ENCODE results near the gene FAM83B.

Gene FAM83B

DNA sequence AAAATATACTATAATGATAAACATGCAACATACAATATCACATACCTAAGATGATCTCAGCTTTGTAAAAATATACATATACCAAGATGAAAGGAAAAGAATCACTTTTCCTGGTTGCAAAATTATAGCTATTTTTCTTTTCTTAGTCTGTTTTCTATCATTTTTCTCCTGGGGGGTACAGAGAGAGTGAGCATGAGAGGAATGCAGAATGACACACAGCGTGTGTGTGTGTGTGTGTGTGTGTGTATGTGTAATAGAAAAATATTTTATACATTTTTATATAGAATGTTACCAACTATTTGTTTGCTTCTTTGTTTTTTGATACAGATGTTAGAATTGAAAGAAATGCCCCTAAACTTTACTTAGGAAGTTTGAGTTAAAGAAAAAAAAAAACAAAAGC lies 64.3 kb downstream of the FAM83B start:
- Histone ChIP-seq H3K9me3 (ENCODE audit: low read depth, low read length) (no peaks in the 10 kb centered on the region), H3K27ac (peak overlapping the region; percentile 47; the same call in 1 of the 2 replicates), H3K4me3 (peak overlapping the region; percentile 50), H3K36me3 (ENCODE audit: insufficient read depth, low read length) (no peaks in the 10 kb centered on the region), H3K9ac (ENCODE audit: insufficient read length) (no peak overlapping the region)
- DNase-seq (ENCODE audit: low read depth, low spot score): no peak
- no peak for TF ChIP-seq FOXP2 (optimal IDR thresholded peaks at IDR 0.05; ENCODE audit: control extremely low read depth, extremely low read length, insufficient read depth)
- TF ChIP-seq POLR2AphosphoS5 (IDR thresholded peaks at IDR 0.05; ENCODE audit: borderline replicate concordance, low read depth, low read length): no peak
- no peak for TF ChIP-seq EZH2 (IDR thresholded peaks at IDR 0.05)

GRCh38 chr6:54913211-54913610 lies 66.6 kb downstream of the FAM83B start:
- Histone ChIP-seq H3K9ac (ENCODE audit: insufficient read length) (no peak overlapping the region), H3K27ac (peak overlapping the region; percentile 22; the same call in 1 of the 2 replicates), H3K9me3 (ENCODE audit: low read depth, low read length) (no peaks in the 10 kb centered on the region), H3K36me3 (ENCODE audit: insufficient read depth, low read length) (no peaks in the 10 kb centered on the region), H3K4me3 (0 out of 2 replicates have a peak overlapping the region, but pooled peaks have one; percentile 11)
- DNase-seq (ENCODE audit: low read depth, low spot score): peak; percentile 70
- no peak for TF ChIP-seq FOXP2 (optimal IDR thresholded peaks at IDR 0.05; ENCODE audit: control extremely low read depth, extremely low read length, insufficient read depth)
- no peak for TF ChIP-seq POLR2AphosphoS5 (IDR thresholded peaks at IDR 0.05; ENCODE audit: borderline replicate concordance, low read depth, low read length)
- TF ChIP-seq EZH2 (IDR thresholded peaks at IDR 0.05): no peak

DNA sequence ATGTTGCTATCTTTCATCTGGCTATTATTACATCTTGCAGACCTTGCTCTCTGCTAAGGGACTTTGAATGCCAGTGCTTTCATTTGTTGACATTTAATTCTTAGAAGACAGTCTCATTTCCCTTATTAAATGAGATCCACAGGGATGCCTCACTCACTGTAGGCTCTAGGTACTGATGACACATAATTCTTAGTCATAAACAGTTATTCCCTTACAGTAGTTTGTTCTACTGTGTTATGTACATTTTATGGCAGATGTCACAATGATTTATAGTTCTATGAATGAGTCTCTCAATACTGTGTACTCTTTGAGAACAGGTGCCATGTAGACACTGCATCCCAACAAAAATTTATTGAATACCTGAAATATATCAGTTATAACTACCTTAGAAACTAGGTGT lies 70.3 kb downstream of the FAM83B start:
- no peak for TF ChIP-seq POLR2AphosphoS5 (IDR thresholded peaks at IDR 0.05; ENCODE audit: borderline replicate concordance, low read depth, low read length)
- no peak for TF ChIP-seq EZH2 (IDR thresholded peaks at IDR 0.05)
- TF ChIP-seq FOXP2 (optimal IDR thresholded peaks at IDR 0.05; ENCODE audit: control extremely low read depth, extremely low read length, insufficient read depth): no peak
- H3K9ac ChIP-seq (ENCODE audit: insufficient read length): no peak overlapping the region
- no peak for DNase-seq (ENCODE audit: low read depth, low spot score)
- no peaks in the 10 kb centered on the region for H3K9me3 ChIP-seq (ENCODE audit: low read depth, low read length)
- no peaks in the 10 kb centered on the region for H3K36me3 ChIP-seq (ENCODE audit: insufficient read depth, low read length)
- H3K4me3 ChIP-seq: no peak overlapping the region
- H3K27ac ChIP-seq: no peak overlapping the region

- DNase-seq (ENCODE audit: low read depth, low spot score): no peak
- H3K27ac ChIP-seq: no peak overlapping the region
- TF ChIP-seq EZH2 (IDR thresholded peaks at IDR 0.05): no peak
- TF ChIP-seq FOXP2 (optimal IDR thresholded peaks at IDR 0.05; ENCODE audit: control extremely low read depth, extremely low read length, insufficient read depth): no peak
- no peak for TF ChIP-seq POLR2AphosphoS5 (IDR thresholded peaks at IDR 0.05; ENCODE audit: borderline replicate concordance, low read depth, low read length)
- no peaks in the 10 kb centered on the region for H3K9me3 ChIP-seq (ENCODE audit: low read depth, low read length)
- H3K9ac ChIP-seq (ENCODE audit: insufficient read length): no peak overlapping the region
- H3K4me3 ChIP-seq: no peak overlapping the region
- H3K36me3 ChIP-seq (ENCODE audit: insufficient read depth, low read length): no peaks in the 10 kb centered on the region
These were observed 74.1 kb downstream of the FAM83B start for GRCh38 chr6:54920628-54921027.

DNA sequence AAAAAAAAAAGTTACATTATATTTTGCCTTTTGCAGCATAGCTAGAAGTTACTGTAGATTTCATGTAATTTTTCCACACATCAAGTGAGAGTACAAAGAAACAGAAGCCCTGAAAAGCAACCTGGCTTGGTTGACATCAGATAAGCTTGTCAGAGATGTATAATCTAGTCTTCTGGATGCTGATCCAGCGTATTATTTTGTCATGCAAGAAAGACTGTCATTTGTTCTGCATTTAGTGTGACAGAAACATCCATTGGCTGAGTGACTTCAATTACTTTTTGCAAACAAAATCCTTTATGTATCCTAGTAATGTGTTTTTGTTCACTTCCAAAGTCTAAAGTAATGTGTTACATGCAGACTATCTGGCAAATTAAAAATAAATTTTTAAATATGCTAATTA lies 75.3 kb downstream of the FAM83B start:
- Histone ChIP-seq H3K4me3 (no peak overlapping the region), H3K9me3 (ENCODE audit: low read depth, low read length) (no peaks in the 10 kb centered on the region), H3K36me3 (ENCODE audit: insufficient read depth, low read length) (no peaks in the 10 kb centered on the region), H3K9ac (ENCODE audit: insufficient read length) (no peak overlapping the region), H3K27ac (no peak overlapping the region)
- no peak for DNase-seq (ENCODE audit: low read depth, low spot score)
- TF ChIP-seq EZH2 (IDR thresholded peaks at IDR 0.05): no peak
- TF ChIP-seq POLR2AphosphoS5 (IDR thresholded peaks at IDR 0.05; ENCODE audit: borderline replicate concordance, low read depth, low read length): no peak
- no peak for TF ChIP-seq FOXP2 (optimal IDR thresholded peaks at IDR 0.05; ENCODE audit: control extremely low read depth, extremely low read length, insufficient read depth)

DNA sequence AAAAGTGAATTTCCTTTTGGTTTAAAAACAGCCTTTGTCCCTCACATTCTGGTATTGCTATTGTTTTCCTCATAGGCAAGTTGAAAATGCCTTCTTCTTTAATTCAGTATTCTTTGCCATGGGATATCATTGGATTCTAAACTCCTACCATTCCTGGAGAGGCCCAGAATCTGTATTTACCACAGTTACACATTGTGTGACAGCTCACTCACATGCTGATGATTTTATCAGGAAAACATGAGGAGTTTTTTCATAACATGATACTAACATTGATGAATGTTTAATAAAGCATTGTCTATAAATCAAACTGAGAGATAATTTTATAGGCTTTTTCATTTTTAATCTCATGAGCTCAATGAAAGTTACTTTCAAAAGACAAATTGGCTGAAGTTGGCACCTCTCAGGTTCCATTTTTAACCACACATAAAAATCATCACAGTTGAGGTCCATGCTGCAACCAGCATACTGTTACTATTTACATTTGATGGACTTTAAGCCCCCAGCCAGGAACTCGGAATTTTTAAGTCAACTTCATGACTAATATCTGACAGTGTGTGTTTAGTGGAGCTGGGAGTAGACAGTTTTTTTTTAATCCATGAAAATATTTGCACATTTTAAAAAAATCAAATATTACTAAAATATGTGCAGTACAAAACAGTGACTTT lies 82.8 kb downstream of the FAM83B start:
- Histone ChIP-seq H3K9me3 (ENCODE audit: low read depth, low read length) (no peaks in the 10 kb centered on the region; the same call in 1 of the 2 replicates), H3K9ac (ENCODE audit: insufficient read length) (no peak overlapping the region), H3K4me3 (no peak overlapping the region), H3K27ac (no peak overlapping the region), H3K36me3 (ENCODE audit: insufficient read depth, low read length) (no peaks in the 10 kb centered on the region)
- TF ChIP-seq EZH2 (IDR thresholded peaks at IDR 0.05) (no peak), FOXP2 (optimal IDR thresholded peaks at IDR 0.05; ENCODE audit: control extremely low read depth, extremely low read length, insufficient read depth) (no peak), POLR2AphosphoS5 (IDR thresholded peaks at IDR 0.05; ENCODE audit: borderline replicate concordance, low read depth, low read length) (no peak)
- DNase-seq (ENCODE audit: low read depth, low spot score): no peak

- H3K9ac ChIP-seq (ENCODE audit: insufficient read length): no peak overlapping the region
- no peaks in the 10 kb centered on the region; the same call in 1 of the 2 replicates for H3K9me3 ChIP-seq (ENCODE audit: low read depth, low read length)
- no peak for DNase-seq (ENCODE audit: low read depth, low spot score)
- TF ChIP-seq POLR2AphosphoS5 (IDR thresholded peaks at IDR 0.05; ENCODE audit: borderline replicate concordance, low read depth, low read length): no peak
- TF ChIP-seq EZH2 (IDR thresholded peaks at IDR 0.05): no peak
- TF ChIP-seq FOXP2 (optimal IDR thresholded peaks at IDR 0.05; ENCODE audit: control extremely low read depth, extremely low read length, insufficient read depth): no peak
- no peaks in the 10 kb centered on the region for H3K36me3 ChIP-seq (ENCODE audit: insufficient read depth, low read length)
- H3K27ac ChIP-seq: no peak overlapping the region
- H3K4me3 ChIP-seq: no peak overlapping the region
These were observed 86.1 kb downstream of the FAM83B start for GRCh38 chr6:54932622-54933021.

DNA sequence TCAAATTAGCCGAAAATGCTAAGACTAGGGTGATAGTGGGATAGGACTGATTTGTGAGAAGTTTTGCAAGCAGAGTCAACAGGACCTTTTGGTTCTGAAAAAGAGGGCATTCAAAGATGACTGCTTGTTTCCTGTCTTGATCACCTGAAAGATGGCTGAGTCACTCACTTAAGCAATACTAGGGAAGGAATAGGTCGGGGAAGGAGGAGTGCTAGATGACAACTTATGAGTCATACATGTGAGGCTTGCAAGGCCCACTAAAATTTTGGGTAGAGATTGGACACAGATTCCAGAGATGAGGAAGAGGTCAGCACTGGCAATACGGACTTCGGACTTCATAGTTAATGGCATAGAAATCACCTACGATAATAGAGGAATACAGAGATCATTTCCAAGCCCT lies 89.2 kb downstream of the FAM83B start:
- no peaks in the 10 kb centered on the region for H3K36me3 ChIP-seq (ENCODE audit: insufficient read depth, low read length)
- no peak for DNase-seq (ENCODE audit: low read depth, low spot score)
- H3K27ac ChIP-seq: no peak overlapping the region
- TF ChIP-seq EZH2 (IDR thresholded peaks at IDR 0.05): no peak
- no peak for TF ChIP-seq POLR2AphosphoS5 (IDR thresholded peaks at IDR 0.05; ENCODE audit: borderline replicate concordance, low read depth, low read length)
- TF ChIP-seq FOXP2 (optimal IDR thresholded peaks at IDR 0.05; ENCODE audit: control extremely low read depth, extremely low read length, insufficient read depth): no peak
- H3K4me3 ChIP-seq: no peak overlapping the region
- no peak overlapping the region for H3K9ac ChIP-seq (ENCODE audit: insufficient read length)
- no peaks in the 10 kb centered on the region; the same call in 1 of the 2 replicates for H3K9me3 ChIP-seq (ENCODE audit: low read depth, low read length)

All from SK-N-MC (cell line).